HG03571 (cell line): ENCODE results near the gene TMEM82.

Experiments
- ATAC-seq: cut with Tn5 transposase; IDR thresholded peaks from one replicate; pipeline ENCODE4 v1.9.1; 2021; ENCODE audit not compliant: unreplicated experiment

TMEM82 gene

DNA sequence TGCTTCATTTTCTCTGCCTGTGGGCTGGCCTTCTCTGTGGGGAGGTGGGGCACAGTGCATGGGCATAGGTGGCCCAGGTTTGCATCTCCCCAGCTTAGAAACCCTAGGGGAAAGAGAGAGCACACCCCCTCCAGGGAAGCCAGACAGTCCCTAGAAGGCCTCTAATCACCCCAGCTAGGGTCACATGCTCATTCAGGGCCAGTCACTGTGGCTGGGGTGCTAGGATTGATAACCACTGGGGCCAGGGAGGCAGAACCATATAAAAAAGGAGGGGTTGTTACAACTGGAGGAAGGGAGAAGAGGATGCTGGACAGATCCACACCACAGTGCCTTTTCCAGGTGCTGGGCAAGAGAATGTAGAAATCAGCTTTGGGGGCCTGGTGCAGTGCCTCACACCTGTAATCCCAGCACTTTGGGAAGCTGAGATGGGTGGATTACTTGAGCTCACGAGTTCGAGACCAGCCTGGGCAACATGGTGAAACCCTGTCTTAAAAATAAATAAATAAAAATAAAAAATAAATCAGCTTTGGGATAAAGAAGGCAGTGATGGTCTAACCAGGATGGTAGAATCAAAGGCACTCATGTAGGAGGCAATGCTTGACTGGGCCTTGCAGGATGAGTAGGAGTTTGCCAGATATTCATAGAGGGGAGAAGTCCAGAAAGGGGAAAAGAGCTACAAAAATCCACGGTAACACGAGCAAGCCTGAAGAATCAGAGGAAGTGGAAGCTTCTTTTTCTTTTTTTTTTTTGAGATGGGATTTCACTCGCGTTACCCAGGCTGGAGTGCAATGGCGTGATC lies 35.8 kb downstream of the TMEM82 start:
- ATAC-seq, result no peak

DNA sequence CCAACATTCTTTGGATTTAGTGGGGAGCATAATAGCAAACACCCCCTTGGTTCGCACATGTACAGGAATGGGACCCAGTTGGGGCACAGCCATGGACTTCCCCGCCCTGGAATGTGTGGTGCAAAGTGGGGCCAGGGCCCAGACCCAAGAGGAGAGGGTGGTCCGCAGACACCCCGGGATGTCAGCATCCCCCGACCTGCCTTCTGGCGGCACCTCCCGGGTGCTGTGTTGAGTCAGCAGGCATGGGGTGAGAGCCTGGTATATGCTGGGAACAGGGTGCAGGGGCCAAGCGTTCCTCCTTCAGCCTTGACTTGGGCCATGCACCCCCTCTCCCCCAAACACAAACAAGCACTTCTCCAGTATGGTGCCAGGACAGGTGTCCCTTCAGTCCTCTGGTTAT lies 43.4 kb downstream of the TMEM82 start:
- no peak for ATAC-seq

DNA sequence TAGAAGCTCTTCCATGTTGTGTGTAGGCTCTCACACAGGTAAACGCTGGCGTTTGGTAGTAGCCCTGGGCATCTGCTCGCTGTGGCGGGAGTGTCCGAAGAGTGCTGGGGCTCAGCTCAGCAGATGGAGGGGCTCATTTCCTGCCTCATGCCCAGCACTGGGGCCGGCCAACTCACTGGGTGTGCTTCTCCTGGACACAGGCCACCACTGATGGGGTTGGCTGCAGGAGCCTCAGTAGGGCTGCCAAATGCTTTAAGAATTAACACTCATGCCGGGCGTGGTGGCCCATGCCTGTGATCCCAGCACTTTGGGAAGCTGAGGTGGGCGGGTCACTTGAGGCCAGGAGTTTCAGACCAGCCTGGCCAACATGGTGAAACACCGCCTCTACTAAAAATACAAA lies 44.3 kb downstream of the TMEM82 start:
- no peak for ATAC-seq

DNA sequence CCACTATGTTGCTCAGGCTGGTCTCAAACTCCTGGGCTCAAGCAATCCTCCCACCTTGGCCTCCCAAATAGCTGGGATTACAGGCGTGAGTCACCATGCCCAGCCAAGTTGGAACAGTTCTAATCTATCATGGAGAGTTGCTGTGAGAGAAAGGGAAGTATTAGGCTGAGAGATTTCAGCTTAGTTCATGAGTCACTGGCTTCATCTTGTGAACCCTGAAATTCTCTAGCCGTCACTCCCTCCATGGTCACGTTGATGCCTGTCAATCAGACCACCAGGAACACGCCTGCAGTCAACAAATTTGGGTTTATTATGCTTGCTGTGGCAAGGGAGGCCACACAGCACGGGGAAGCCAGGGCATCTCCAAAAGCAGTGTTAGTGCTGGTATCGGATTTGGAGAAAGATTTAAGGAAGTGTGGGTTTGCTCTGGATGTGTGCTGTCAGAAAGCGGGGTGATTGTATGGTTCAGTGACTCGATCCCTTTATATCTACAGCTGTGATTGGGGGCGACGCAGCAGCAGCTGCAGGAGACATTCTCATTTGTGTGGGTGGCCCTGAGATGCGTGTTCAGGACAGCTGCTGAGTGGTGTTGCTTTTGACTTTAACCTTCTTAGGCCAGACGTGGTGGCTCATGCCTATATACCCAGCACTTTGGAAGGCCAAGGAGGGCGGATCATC lies 46.5 kb downstream of the TMEM82 start:
- ATAC-seq, result no peak

DNA sequence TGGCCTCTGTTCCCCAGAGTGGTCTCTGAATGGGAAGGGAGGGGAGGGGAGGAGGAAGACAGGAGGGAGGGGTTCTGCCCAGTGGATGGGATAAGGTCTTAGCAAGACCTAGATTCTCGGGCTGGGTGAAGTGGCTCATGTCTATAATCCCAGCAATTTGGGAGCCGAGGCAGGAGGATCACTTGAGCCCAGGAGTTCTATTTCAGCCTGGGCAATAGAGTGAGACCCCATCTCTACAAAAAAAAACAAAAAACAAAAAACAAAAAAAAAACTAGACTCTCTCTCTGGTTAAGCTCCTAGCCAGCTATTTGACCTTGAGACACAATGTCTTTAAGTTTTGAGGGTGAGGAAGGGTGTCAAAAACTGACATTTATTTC lies 53.8 kb downstream of the TMEM82 start:
- no peak for ATAC-seq
